Amniotic stem cell (primary cell): Measurements from ENCODE around the gene CRAT.
"Not testable (repeated sequence)": the region's sequence is repeated elsewhere in the genome, so short reads cannot be mapped to it uniquely, and the experiment has no call there.

Experiments used
- DNase-seq: peaks from one replicate; lab custom pipeline; 2025; lab: John Stamatoyannopoulos, UW

CRAT gene

GRCh38 chr9:129138476-129139232 lies 28.1 kb upstream of the CRAT start:
- DNase-seq, result peak; percentile 57

GRCh38 chr9:129138144-129138462 lies 27.5 kb upstream of the CRAT start:
- no peak for DNase-seq

DNA sequence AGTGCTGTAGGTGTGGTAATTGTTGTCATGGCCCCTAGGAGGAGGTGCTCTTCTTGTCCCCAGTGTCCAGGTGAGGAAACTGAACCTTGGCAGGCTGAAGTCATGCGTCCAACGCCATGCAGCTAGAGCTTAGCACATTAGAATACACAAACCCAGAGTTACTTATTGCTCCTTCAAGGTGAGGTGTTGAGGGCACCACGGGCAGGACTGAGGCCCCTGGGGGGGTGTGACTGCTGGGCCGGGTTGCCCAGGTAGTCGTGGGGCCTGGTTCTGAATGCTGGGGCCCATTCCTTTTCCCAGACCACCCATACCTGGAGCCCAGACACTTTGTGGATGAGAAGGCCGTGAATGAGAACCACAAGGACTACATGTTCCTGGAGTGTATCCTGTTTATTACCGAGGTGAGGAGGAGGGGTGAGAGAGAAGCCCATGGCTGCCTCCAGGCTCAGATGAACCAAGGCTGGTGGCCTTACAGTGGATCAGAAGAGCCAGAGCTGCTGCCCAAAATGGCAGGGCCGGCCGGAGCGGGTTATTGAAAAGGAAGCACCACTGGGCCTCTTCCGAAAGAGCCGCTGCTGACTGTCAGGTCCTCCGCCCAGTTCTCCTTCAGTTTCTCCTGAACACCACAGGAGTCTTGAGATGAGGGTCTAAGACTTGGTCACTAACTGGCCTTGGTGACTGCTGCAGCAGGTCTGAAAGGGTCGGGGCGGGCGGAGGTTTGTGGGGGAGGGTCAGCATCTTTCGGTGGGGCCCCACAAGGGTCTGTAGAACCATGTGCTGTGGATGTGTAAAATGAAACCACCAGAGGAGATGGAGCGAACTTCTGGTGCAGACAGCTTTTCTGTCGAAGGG lies 26.9 kb upstream of the CRAT start:
- DNase-seq, result no peak

- no peak for DNase-seq
Observed at GRCh38 chr9:129136446-129137035, 25.9 kb upstream of the CRAT start.

- no peak for DNase-seq
Observed at GRCh38 chr9:129135476-129135875, 24.9 kb upstream of the CRAT start.

DNA sequence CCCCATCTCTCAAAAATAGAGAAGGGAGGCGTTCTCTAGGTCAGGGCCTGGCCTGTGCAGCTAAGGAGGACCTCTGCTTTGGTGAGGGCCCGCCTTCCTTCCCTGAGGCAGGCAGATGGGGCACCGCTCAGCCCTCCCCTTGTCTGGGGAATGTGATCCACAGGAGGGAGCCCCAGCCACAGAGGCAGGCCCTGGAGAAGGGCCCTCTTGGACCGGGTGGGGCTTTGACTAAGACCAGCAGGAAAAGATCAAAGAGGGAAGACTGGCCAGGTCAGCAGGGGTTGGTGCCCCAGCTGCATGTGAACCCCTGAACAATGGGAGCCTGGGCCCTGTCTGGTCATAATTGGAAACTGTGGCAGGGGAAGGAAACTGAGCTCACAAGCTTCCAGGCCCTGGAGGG lies 22.5 kb upstream of the CRAT start:
- DNase-seq, result no peak

DNA sequence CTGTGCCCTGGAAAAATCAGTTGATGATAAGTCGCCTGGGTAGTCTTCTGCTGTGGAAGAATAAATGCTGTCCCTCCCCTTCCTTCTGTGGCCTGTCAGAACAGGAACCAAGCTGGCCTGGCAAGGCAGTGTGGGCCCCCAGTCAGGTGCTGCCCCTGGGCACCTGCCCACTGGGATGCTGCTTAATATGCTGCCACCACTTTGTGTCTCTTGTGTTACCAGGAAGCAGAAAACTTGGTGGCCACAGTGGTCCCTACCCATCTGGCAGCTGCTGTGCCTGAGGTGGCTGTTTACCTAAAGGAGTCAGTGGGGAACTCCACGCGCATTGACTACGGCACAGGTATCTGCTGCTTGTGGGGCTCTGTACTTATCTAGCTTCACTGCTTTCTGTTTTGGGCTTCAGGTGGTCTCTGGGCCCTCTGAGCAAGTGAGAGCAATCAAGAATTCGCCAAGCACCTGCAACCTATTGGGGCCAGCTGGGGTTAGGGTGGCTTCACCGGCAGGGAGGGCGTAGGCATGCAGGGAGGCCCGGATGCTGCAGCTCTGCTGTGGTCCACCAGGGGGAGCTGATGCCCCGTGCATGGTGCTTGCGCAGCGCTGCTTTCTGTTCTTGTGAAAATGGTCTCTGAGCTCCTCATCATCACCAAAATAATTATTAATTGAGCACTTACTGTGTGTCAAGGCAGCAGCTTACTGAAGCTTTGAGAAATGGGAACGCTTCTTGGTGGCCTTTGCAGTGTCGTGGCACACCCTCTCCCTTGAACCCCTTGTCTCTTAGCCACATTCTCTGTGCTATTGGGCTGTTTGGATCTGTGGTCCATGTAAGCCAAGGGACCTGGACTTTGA lies 20.9 kb upstream of the CRAT start:
- DNase-seq, result peak; percentile 43

DNA sequence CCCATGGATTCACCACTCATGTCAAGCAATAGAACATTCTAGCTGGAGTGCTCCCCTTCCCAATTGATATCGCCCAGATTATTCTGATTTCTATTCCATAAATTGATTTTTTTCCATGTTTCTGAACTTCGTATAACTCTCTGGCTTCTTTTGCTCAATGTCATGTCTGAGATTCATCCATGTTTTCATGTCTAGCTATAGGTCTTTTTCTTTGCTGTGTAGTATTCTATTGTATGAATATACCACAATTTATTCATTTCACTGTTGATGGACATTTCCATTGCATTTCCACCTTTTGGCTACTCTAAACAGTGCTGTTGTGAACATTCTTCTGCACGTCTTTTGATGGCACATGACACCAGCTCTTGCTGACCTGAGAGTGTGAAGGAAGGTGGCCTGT lies 20.2 kb upstream of the CRAT start:
- no peak for DNase-seq

DNA sequence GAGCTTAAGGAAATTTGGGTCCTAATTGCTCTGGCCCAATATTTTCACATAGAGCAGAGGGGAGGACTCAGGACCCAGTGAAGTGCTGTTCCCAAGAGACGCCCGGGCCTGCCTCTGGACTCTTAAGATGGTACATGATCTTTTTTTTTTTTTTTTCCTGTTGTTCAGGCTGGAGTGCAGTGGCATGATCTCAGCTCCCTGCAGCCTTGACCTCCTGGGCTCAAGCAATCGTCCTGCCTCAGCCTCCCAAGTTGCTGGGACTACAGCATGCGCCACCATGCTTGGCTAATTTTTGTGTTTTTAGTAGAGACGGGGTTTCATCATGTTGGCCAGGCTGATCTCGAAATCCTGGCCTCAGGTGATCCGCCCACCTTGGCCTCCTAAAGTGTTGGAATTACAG lies 19.7 kb upstream of the CRAT start:
- not testable (repeated sequence) for DNase-seq

- no peak for DNase-seq
Observed at GRCh38 chr9:129128689-129129088, 18.1 kb upstream of the CRAT start.

DNA sequence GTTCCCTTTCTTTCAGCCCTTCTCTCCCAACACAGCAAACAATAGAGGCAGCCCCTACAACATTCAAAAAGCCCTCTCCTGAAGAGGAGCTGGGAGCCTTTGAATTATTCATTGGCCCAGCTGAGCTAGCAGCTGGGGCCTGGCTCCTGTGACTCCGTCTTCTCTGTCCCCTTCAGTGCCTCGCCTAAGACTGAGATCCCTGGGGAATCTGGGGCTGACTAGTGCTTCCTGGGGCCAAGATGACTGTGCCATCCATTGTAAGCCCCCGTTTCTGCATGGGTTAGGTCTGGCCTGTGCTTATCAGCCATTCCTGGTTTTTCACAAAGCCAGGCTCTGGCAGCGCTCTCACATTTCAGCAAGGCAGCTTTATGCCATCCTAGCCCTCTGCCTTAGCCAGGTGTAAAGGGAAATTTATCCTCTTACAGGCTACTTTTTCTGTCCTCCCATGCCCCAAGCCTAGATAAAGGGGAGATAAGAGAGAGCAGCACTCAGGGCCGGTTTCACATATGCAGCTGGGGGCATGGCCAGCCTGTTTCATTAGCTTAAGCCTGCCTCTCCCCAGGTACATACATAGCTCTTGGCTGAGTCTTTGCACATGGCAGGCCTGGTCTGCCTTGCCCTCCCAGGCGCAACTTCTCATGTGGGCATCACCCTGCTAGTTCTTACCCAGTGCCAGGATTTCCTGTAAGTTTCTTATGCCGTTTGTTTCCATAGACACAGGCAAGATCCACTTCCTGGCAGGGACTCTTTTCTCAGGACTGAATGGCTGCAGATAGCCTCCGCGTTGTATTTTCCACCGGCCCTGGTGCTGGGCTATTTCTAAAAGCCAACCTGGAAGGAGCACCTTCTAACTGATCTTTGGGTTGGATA lies 16.4 kb upstream of the CRAT start:
- no peak for DNase-seq

DNA sequence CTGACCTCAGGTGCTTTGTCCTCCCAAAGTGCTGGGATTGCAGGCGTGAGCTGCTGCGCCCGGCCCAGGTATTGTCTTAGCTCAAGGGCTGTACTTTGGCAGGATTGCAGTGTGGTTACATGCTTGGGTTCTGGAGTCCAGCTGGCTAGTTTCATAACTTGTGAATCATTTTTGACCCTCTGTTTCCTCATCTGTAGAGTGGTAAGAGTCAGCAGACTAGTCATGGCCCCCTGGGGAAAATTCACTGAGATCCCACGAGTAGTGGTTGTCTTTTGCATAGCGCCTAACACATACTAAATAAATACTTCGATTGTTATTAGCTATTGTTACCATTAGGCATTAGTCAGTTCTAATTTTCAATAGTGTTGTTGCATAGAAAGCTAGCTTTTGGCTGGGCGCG lies 14.9 kb upstream of the CRAT start:
- DNase-seq, result no peak

- no peak for DNase-seq
Observed at GRCh38 chr9:129124506-129125069, 14.0 kb upstream of the CRAT start.

- not testable (repeated sequence) for DNase-seq
Observed at GRCh38 chr9:129122976-129123375, 12.4 kb upstream of the CRAT start.

DNA sequence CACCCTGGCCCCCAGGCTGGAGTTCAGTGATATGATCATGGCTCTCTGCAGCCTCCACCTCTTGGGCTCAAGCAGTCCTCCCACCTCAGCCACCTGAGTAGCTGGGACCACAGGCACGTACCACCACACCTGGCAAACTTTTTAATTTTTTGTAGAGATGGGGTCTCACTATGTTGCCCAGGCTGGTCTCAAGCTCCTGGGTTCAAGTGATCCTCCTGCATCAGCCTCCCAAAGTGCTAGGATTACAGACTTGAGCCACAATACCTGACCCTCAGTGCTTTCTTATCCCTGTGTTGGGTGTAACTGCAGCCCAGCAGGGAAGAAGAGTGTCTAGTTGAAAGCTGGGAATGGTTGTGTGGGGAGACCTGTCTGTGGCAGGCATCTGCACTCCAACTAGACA lies 11.5 kb upstream of the CRAT start:
- DNase-seq, result no peak

- no peak for DNase-seq
Observed at GRCh38 chr9:129121483-129121882, 10.9 kb upstream of the CRAT start.

- DNase-seq, result no peak
Observed at GRCh38 chr9:129118799-129119198, 8.2 kb upstream of the CRAT start.

DNA sequence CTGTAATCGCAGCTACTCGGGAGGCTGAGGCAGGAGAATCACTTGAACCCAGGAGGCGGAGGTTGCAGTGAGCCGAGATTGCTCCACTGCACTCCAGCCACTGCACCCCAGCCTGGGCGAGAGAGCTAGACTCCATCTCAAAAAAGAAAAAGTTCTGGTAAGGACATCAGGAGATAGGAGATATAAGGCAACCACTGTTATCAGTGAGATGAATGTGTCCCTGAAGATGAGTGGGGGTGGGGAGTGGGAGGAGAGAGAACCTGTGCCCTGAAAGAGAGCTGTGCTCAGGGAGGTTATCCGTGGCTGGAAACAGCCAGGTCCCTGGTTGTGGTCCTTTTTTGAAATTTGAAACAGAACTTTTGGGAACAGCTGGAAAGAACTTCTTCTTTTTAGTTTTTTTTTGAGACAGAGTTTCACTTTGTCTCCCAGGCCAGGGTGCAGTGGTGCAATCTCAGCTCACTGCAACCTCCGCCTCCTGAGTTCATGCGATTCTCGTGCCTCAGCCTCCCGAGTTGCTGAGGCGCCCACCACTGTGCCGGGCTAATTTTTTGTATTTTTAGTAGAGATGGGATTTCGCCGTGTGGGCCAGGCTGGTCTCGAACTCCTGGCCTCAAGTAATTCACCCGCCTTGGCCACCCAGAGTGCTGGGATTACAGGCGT lies 3.2 kb upstream of the CRAT start:
- DNase-seq, result no peak

GRCh38 chr9:129112526-129112925 lies 1.9 kb upstream of the CRAT start:
- DNase-seq, result not testable (repeated sequence)

GRCh38 chr9:129111528-129112151 lies 1.0 kb upstream of the CRAT start:
- DNase-seq, result peak; percentile 6
